WTC11 (cell line): ENCODE results near the gene FGFR2. TPM values are rescaled to one million over a fixed set of nuclear protein-coding genes. Genes with fewer than 3 reads are reported as not detected.

ENCODE experiments used
- ATAC-seq: fragments of 200-7000 bp; cut with Tn5 transposase; 2 replicates; pipeline ENCODE4 v1.10.0; 2021; ENCODE audit warnings: mild to moderate bottlenecking, moderate library complexity
- CTCF ChIA-PET: fragments of 300-600 bp; sonication (Branson Sonifier 250); formaldehyde crosslinking; loops from one replicate; lab custom pipeline; 2021; ENCODE audit warnings: antibody characterized with exemption; lab: Charles Lee
- POLR2A ChIA-PET: fragments of 350-600 bp; sonication (Branson Sonifier 250); formaldehyde crosslinking; loops from one replicate; lab custom pipeline; 2021; ENCODE audit warnings: antibody characterized with exemption; lab: Charles Lee
- DNase-seq: peaks from one replicate; pipeline ENCODE4 v3.0.0; 2021; ENCODE audit warnings: low spot score
- H3K27ac Mint-ChIP-seq: 2 replicates; pipeline ENCODE4 v1.8.0; 2021; ENCODE audit warnings: mixed read lengths
- H3K27me3 Mint-ChIP-seq: 2 replicates; pipeline ENCODE4 v1.8.0; 2021; ENCODE audit warnings: low read depth, mild to moderate bottlenecking, moderate library complexity, mixed read lengths
- H3K36me3 Mint-ChIP-seq: 2 replicates; pipeline ENCODE4 v1.8.0; 2021; ENCODE audit warnings: mixed read lengths
- H3K4me1 Mint-ChIP-seq: 2 replicates; pipeline ENCODE4 v1.8.0; 2022; ENCODE audit warnings: mixed read lengths
- H3K4me3 Mint-ChIP-seq: 2 replicates; pipeline ENCODE4 v1.8.0; 2021; ENCODE audit warnings: mild to moderate bottlenecking, moderate library complexity, mixed read lengths
- H3K9me3 Mint-ChIP-seq: 2 replicates; pipeline ENCODE4 v1.8.0; 2021; ENCODE audit warnings: mixed read lengths
- CREM ChIP-seq: sonication (generic); formaldehyde crosslinking; IDR thresholded peaks from 2 replicates; pipeline ENCODE4 v1.8.1; 2022; ENCODE audit warnings: mild to moderate bottlenecking, missing genetic modification reagents, moderate library complexity
- E2F4 ChIP-seq: sonication (generic); formaldehyde crosslinking; IDR thresholded peaks from 2 replicates; pipeline ENCODE4 v1.8.1; 2022; ENCODE audit warnings: low read depth, mild to moderate bottlenecking, moderate library complexity, missing genetic modification reagents, borderline replicate concordance
- ERG ChIP-seq: fragments of 250-450 bp; sonication (Bioruptor Pico); IDR thresholded peaks from 2 replicates; pipeline ENCODE4 v1.8.0; 2021; ENCODE audit warnings: mild to moderate bottlenecking
- FOXJ3 ChIP-seq: sonication (generic); formaldehyde crosslinking; IDR thresholded peaks from 2 replicates; pipeline ENCODE4 v1.9.0; 2021; ENCODE audit warnings: missing genetic modification reagents, mild to moderate bottlenecking, borderline replicate concordance
- HMGA2 ChIP-seq: fragments of 250-450 bp; sonication (Bioruptor Pico); IDR thresholded peaks from 2 replicates; pipeline ENCODE4 v1.4.0; 2021; ENCODE audit warnings: mild to moderate bottlenecking, moderate library complexity
- JAZF1 ChIP-seq: fragments of 250-450 bp; sonication (Bioruptor Pico); IDR thresholded peaks from 2 replicates; pipeline ENCODE4 v1.9.0; 2021; ENCODE audit warnings: moderate library complexity, mild to moderate bottlenecking, inconsistent platforms
- KAT7 ChIP-seq: sonication (generic); formaldehyde crosslinking; IDR thresholded peaks from 2 replicates; pipeline ENCODE4 v1.8.1; 2023; ENCODE audit warnings: missing genetic modification reagents, mild to moderate bottlenecking, borderline replicate concordance
- ZNF219 ChIP-seq: sonication (generic); formaldehyde crosslinking; IDR thresholded peaks from 2 replicates; pipeline ENCODE4 v1.8.0; 2023; ENCODE audit warnings: missing genetic modification reagents, mild to moderate bottlenecking, borderline replicate concordance
- ZNF232 ChIP-seq: sonication (generic); formaldehyde crosslinking; IDR thresholded peaks from 2 replicates; pipeline ENCODE4 v1.8.0; 2022; ENCODE audit warnings: mild to moderate bottlenecking, missing genetic modification reagents
- ZNF532 ChIP-seq: fragments of 250-450 bp; sonication (Bioruptor Pico); IDR thresholded peaks from 2 replicates; pipeline ENCODE4 v1.9.0; 2021; ENCODE audit warnings: mild to moderate bottlenecking, borderline replicate concordance
- total RNA-seq: library from RNA; stranded (reverse); gene quantifications from 3 replicates; pipeline ENCODE4 v1.2.3, GENCODE V29; 2021
- TF ChIP-seq, protein P1 (sequence below): sonication (generic); formaldehyde crosslinking; IDR thresholded peaks from 2 replicates; pipeline ENCODE4 v1.8.0; 2023; ENCODE audit warnings: missing genetic modification reagents, mild to moderate bottlenecking, borderline replicate concordance
- TF ChIP-seq, protein P2 (sequence below): sonication (generic); formaldehyde crosslinking; IDR thresholded peaks from 2 replicates; pipeline ENCODE4 v1.8.0; 2022; ENCODE audit warnings: mild to moderate bottlenecking, missing genetic modification reagents
- TF ChIP-seq, protein P3 (sequence below): sonication (generic); formaldehyde crosslinking; IDR thresholded peaks from 2 replicates; pipeline ENCODE4 v1.8.0; 2023; ENCODE audit warnings: mild to moderate bottlenecking, missing genetic modification reagents

Gene FGFR2
- total RNA-seq, 1 experiment from 2014 or later = 95.0 TPM

DNA sequence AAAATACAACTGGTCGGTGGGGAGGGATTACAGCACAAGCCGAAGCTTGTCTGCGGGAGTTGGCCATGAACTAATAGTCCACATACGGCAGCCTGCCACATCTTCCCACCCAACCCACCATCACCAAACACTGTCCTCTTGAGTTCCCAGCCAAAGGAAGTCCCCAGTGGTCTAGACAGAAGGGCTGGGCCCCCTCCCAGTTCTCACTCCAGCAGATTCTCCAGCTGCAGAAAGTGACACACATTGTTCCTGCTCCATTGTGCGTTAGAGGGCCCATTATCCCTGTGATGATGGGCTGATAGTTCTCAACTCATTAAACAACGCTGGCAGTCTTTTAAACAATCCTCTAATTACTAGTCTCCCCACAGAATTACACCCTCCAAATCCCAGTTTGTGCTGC, 148.0 kb downstream of the FGFR2 start:
- no peak for ATAC-seq
- Mint-ChIP-seq H3K36me3 (no peaks in the 10 kb centered on the region), H3K27me3 (no peaks in the 10 kb centered on the region), H3K4me3 (no peak overlapping the region), H3K4me1 (no peaks in the 10 kb centered on the region), H3K27ac (no peak overlapping the region)
- POLR2A ChIA-PET = no interaction called here
- CTCF ChIA-PET = no interaction called here
- TF ChIP-seq HMGA2 = no peak
- no peak for TF ChIP-seq FOXJ3 (CRISPR knock-in tag)
- TF ChIP-seq, protein P1, sequence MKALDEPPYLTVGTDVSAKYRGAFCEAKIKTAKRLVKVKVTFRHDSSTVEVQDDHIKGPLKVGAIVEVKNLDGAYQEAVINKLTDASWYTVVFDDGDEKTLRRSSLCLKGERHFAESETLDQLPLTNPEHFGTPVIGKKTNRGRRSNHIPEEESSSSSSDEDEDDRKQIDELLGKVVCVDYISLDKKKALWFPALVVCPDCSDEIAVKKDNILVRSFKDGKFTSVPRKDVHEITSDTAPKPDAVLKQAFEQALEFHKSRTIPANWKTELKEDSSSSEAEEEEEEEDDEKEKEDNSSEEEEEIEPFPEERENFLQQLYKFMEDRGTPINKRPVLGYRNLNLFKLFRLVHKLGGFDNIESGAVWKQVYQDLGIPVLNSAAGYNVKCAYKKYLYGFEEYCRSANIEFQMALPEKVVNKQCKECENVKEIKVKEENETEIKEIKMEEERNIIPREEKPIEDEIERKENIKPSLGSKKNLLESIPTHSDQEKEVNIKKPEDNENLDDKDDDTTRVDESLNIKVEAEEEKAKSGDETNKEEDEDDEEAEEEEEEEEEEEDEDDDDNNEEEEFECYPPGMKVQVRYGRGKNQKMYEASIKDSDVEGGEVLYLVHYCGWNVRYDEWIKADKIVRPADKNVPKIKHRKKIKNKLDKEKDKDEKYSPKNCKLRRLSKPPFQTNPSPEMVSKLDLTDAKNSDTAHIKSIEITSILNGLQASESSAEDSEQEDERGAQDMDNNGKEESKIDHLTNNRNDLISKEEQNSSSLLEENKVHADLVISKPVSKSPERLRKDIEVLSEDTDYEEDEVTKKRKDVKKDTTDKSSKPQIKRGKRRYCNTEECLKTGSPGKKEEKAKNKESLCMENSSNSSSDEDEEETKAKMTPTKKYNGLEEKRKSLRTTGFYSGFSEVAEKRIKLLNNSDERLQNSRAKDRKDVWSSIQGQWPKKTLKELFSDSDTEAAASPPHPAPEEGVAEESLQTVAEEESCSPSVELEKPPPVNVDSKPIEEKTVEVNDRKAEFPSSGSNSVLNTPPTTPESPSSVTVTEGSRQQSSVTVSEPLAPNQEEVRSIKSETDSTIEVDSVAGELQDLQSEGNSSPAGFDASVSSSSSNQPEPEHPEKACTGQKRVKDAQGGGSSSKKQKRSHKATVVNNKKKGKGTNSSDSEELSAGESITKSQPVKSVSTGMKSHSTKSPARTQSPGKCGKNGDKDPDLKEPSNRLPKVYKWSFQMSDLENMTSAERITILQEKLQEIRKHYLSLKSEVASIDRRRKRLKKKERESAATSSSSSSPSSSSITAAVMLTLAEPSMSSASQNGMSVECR = no peak
- no peak for TF ChIP-seq ZNF532 (CRISPR knock-in tag)
- no peak for TF ChIP-seq E2F4 (CRISPR knock-in tag)
- no peak for TF ChIP-seq JAZF1 (CRISPR knock-in tag)
- no peak for TF ChIP-seq ERG
- no peak for TF ChIP-seq ZNF232 (CRISPR knock-in tag)
- TF ChIP-seq CREM = no peak
- TF ChIP-seq, protein P2, sequence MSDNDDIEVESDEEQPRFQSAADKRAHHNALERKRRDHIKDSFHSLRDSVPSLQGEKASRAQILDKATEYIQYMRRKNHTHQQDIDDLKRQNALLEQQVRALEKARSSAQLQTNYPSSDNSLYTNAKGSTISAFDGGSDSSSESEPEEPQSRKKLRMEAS (CRISPR knock-in tag) = no peak
- no peak for TF ChIP-seq KAT7
- TF ChIP-seq ZNF219 = no peak
- TF ChIP-seq, protein P3, sequence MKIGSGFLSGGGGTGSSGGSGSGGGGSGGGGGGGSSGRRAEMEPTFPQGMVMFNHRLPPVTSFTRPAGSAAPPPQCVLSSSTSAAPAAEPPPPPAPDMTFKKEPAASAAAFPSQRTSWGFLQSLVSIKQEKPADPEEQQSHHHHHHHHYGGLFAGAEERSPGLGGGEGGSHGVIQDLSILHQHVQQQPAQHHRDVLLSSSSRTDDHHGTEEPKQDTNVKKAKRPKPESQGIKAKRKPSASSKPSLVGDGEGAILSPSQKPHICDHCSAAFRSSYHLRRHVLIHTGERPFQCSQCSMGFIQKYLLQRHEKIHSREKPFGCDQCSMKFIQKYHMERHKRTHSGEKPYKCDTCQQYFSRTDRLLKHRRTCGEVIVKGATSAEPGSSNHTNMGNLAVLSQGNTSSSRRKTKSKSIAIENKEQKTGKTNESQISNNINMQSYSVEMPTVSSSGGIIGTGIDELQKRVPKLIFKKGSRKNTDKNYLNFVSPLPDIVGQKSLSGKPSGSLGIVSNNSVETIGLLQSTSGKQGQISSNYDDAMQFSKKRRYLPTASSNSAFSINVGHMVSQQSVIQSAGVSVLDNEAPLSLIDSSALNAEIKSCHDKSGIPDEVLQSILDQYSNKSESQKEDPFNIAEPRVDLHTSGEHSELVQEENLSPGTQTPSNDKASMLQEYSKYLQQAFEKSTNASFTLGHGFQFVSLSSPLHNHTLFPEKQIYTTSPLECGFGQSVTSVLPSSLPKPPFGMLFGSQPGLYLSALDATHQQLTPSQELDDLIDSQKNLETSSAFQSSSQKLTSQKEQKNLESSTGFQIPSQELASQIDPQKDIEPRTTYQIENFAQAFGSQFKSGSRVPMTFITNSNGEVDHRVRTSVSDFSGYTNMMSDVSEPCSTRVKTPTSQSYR = no peak
- TF ChIP-seq, all 79 proteins: peak for 0
- no peak for DNase-seq
- H3K9me3 Mint-ChIP-seq = no peaks in the 10 kb centered on the region
